Upper lobe of right lung (tissue), 1 donor: ENCODE measurements around the gene ACVR1B. TPM values are rescaled to one million over a fixed set of nuclear protein-coding genes. Genes with fewer than 3 reads are reported as not detected.
A peak's percentile ranks its signal among the peaks of the same experiment; 100 is the strongest.

ENCODE experiments used
- ATAC-seq: fragments of 200-7000 bp; cut with Tn5 transposase; one replicate; pipeline ENCODE4 v1.9.1; 2020; ENCODE audit warnings: mild to moderate bottlenecking, moderate library complexity
- DNase-seq: peaks from one replicate; pipeline ENCODE4 v3.0.0-alpha.2; 2020
- H3K27ac ChIP-seq: fragments of 200-600 bp; one replicate; pipeline ENCODE4 v1.8.0; 2022
- H3K27me3 ChIP-seq: fragments of 200-600 bp; one replicate; pipeline ENCODE4 v1.8.0; 2022; ENCODE audit warnings: mild to moderate bottlenecking
- H3K36me3 ChIP-seq: fragments of 200-600 bp; one replicate; pipeline ENCODE4 v1.8.0; 2022
- H3K4me1 ChIP-seq: fragments of 200-600 bp; one replicate; pipeline ENCODE4 v1.8.0; 2022
- H3K4me3 ChIP-seq: fragments of 200-600 bp; one replicate; pipeline ENCODE4 v1.8.0; 2022; ENCODE audit warnings: mild to moderate bottlenecking
- H3K9me3 ChIP-seq: fragments of 200-600 bp; one replicate; pipeline ENCODE4 v1.8.0; 2022
- CTCF ChIP-seq: fragments of 200-600 bp; IDR thresholded peaks from one replicate; pipeline ENCODE4 v1.8.0; 2022; ENCODE audit warnings: antibody characterized with exemption
- intact Hi-C: fragments of 100-400 bp; cut with DNase I; formaldehyde crosslinking; loops from one replicate; pipeline ENCODE4 v1.11.0; 2022
- total RNA-seq: library from RNA; stranded (reverse); fragmentation: NEBNext Ultra II Directional; extraction: Animal tissue kit (Norgen Biotek cat#: 25700); gene quantifications from one replicate; pipeline ENCODE4 v1.2.1, GENCODE V29; 2021
- donor health status: DM: no; HTN: yes; CAD: no; lungs with severe emphysema.

The ACVR1B gene
- total RNA-seq, 1 donor from 2014 or later, result 33.5 TPM

GRCh38 chr12:51911307-51911706 is 40.2 kb upstream of the ACVR1B start:
- Histone ChIP-seq H3K4me3 (peak overlapping the region; percentile 58), H3K4me1 (peaks cover 53% of the 10 kb centered on the region), H3K9me3 (no peaks in the 10 kb centered on the region), H3K27ac (peak overlapping the region; percentile 86), H3K36me3 (peaks cover 15% of the 10 kb centered on the region), H3K27me3 (no peaks in the 10 kb centered on the region)
- peak; percentile 28 for ATAC-seq
- DNase-seq, result peak; percentile 61
- no peak for TF ChIP-seq CTCF
- intact Hi-C loops, result no loop called here

GRCh38 chr12:51911788-51912711 is 39.4 kb upstream of the ACVR1B start:
- DNase-seq, result peak; percentile 83
- intact Hi-C loops, result no loop called here
- peak; percentile 81 for ATAC-seq
- peaks cover 21% of the 10 kb centered on the region for H3K36me3 ChIP-seq
- peak overlapping the region; percentile 86 for H3K27ac ChIP-seq
- no peaks in the 10 kb centered on the region for H3K27me3 ChIP-seq
- no peaks in the 10 kb centered on the region for H3K9me3 ChIP-seq
- H3K4me3 ChIP-seq, result peak overlapping the region; percentile 58
- H3K4me1 ChIP-seq, result peaks cover 54% of the 10 kb centered on the region
- TF ChIP-seq CTCF, result no peak

- Histone ChIP-seq H3K4me3 (peak overlapping the region; percentile 58), H3K27me3 (no peaks in the 10 kb centered on the region), H3K27ac (peak overlapping the region; percentile 86), H3K4me1 (peaks cover 55% of the 10 kb centered on the region), H3K9me3 (no peaks in the 10 kb centered on the region), H3K36me3 (peaks cover 21% of the 10 kb centered on the region)
- peak; percentile 66 for DNase-seq
- intact Hi-C loops, result no loop called here
- peak; percentile 15 for ATAC-seq
- TF ChIP-seq CTCF, result peak; percentile 32
These were observed 38.1 kb upstream of the ACVR1B start for GRCh38 chr12:51913071-51914033.

- Histone ChIP-seq H3K4me1 (peaks cover 55% of the 10 kb centered on the region), H3K27ac (peak overlapping the region; percentile 86), H3K9me3 (no peaks in the 10 kb centered on the region), H3K27me3 (no peaks in the 10 kb centered on the region), H3K36me3 (peaks cover 27% of the 10 kb centered on the region), H3K4me3 (peak overlapping the region; percentile 58)
- no peak for TF ChIP-seq CTCF
- DNase-seq (peak; percentile 67), ATAC-seq (peak; percentile 2)
- intact Hi-C loops, result no loop called here
These were observed 37.2 kb upstream of the ACVR1B start for GRCh38 chr12:51914034-51914923.
